Glomerular endothelial cell (primary cell): ENCODE results near the gene CACNG8. TPM values are rescaled to one million over a fixed set of nuclear protein-coding genes. Genes with fewer than 3 reads are reported as not detected.

Experiments used
- DNase-seq: peaks from one replicate; pipeline ENCODE4 v3.0.0-alpha.2; 2011; ENCODE audit warnings: low read depth, low spot score; ENCODE audit errors: extremely low read depth
- total RNA-seq: library from RNA; depleted of rRNA; stranded (reverse); fragments of >200 nt; gene quantifications from 2 replicates; pipeline ENCODE4 v1.2.3, GENCODE V29; 2015

Gene CACNG8
- total RNA-seq, 1 donor from 2014 or later = 2.1 TPM

- no peak for DNase-seq
Observed at GRCh38 chr19:53961523-53962356, 997 bp upstream of the CACNG8 start.

- DNase-seq = no peak
Observed at GRCh38 chr19:53965091-53965490, 2.4 kb downstream of the CACNG8 start.

GRCh38 chr19:53966931-53967330, 4.2 kb downstream of the CACNG8 start:
- no peak for DNase-seq

GRCh38 chr19:53969366-53969765, 6.6 kb downstream of the CACNG8 start:
- no peak for DNase-seq

- no peak for DNase-seq
Observed at GRCh38 chr19:53971673-53972072, 8.9 kb downstream of the CACNG8 start.

GRCh38 chr19:53977429-53977990, 14.8 kb downstream of the CACNG8 start:
- peak; percentile 81 for DNase-seq

GRCh38 chr19:53977991-53978731, 15.4 kb downstream of the CACNG8 start:
- peak; percentile 73 for DNase-seq

GRCh38 chr19:53978975-53979801, 16.5 kb downstream of the CACNG8 start:
- no peak for DNase-seq

- peak; percentile 73 for DNase-seq
Observed at GRCh38 chr19:53980539-53981375, 18.0 kb downstream of the CACNG8 start.

GRCh38 chr19:53981376-53981951, 18.7 kb downstream of the CACNG8 start:
- DNase-seq = no peak

- DNase-seq = no peak
Observed at GRCh38 chr19:53982001-53982451, 19.3 kb downstream of the CACNG8 start.

- DNase-seq = no peak
Observed at GRCh38 chr19:53982611-53983010, 19.9 kb downstream of the CACNG8 start.

- DNase-seq = no peak
Observed at GRCh38 chr19:53983457-53984289, 20.9 kb downstream of the CACNG8 start.

- DNase-seq = no peak
Observed at GRCh38 chr19:53985863-53986262, 23.1 kb downstream of the CACNG8 start.

- DNase-seq = no peak
Observed at GRCh38 chr19:53988981-53989380, 26.2 kb downstream of the CACNG8 start.

GRCh38 chr19:53989600-53990533, 27.1 kb downstream of the CACNG8 start:
- DNase-seq = no peak
